Omental fat pad (tissue), 4 donors: Measurements from ENCODE around the gene FBXL7. TPM values are rescaled to one million over a fixed set of nuclear protein-coding genes. Genes with fewer than 3 reads are reported as not detected.

Source experiments
- ATAC-seq: fragments of 150-250 bp; one replicate; pipeline ENCODE4 v1.9.1; 2016; ENCODE audit warnings: mild to moderate bottlenecking, moderate library complexity; ENCODE audit not compliant: low FRiP score
- DNase-seq: peaks from one replicate; pipeline ENCODE4 v3.0.0-alpha.2; 2019; ENCODE audit warnings: low spot score
- CTCF ChIP-seq, 3 donors: fragments of 450-650 bp; IDR thresholded peaks; one replicate each; pipeline ENCODE4 v1.5.1; 2016 to 2017; ENCODE audit warnings: antibody characterized with exemption in 3 of 3, mild to moderate bottlenecking in 3 of 3, moderate library complexity in 2 of 3
- total RNA-seq, 4 donors: library from RNA; depleted of rRNA; stranded (reverse); fragments of >200 nt; gene quantifications; one replicate each; pipeline ENCODE4 v1.1.0, GENCODE V29; 2016

FBXL7 gene
- total RNA-seq, 4 donors from 2014 or later: 9.1 to 47.1 (median 17.1) TPM

GRCh38 chr5:15513431-15513830, 13.5 kb downstream of the FBXL7 start:
- TF ChIP-seq CTCF (IDR thresholded peaks at IDR 0.05): no peak
- no peak for DNase-seq
- no peak for ATAC-seq

- DNase-seq: no peak
These were observed 13.9 kb downstream of the FBXL7 start for GRCh38 chr5:15513911-15514310.

GRCh38 chr5:15515229-15515628, 15.2 kb downstream of the FBXL7 start:
- TF ChIP-seq CTCF (IDR thresholded peaks at IDR 0.05): no peak
- DNase-seq (no peak), ATAC-seq (no peak)

More at GRCh38 chr5:15513911-15514310, 13.9 kb downstream of the FBXL7 start:
- ATAC-seq: no peak
- no peak for TF ChIP-seq CTCF (IDR thresholded peaks at IDR 0.05)

GRCh38 chr5:15516486-15516885, 16.5 kb downstream of the FBXL7 start:
- ATAC-seq: no peak
- no peak for DNase-seq
- TF ChIP-seq CTCF (IDR thresholded peaks at IDR 0.05): no peak

- no peak for TF ChIP-seq CTCF (IDR thresholded peaks at IDR 0.05)
- ATAC-seq (no peak), DNase-seq (no peak)
These were observed 18.8 kb downstream of the FBXL7 start for GRCh38 chr5:15518786-15519185.

- ATAC-seq: no peak
- no peak for TF ChIP-seq CTCF (IDR thresholded peaks at IDR 0.05)
- no peak for DNase-seq
These were observed 20.9 kb downstream of the FBXL7 start for GRCh38 chr5:15520856-15521255.

- TF ChIP-seq CTCF (IDR thresholded peaks at IDR 0.05): no peak
- DNase-seq (no peak), ATAC-seq (no peak)
These were observed 21.6 kb downstream of the FBXL7 start for GRCh38 chr5:15521381-15522186.
